IMR-90 (cell line): Measurements from ENCODE around the gene SPI1. TPM values are rescaled to one million over a fixed set of nuclear protein-coding genes. Genes with fewer than 3 reads are reported as not detected.

ENCODE experiments used
- ATAC-seq: fragments of 200-7000 bp; cut with Tn5 transposase; 2 replicates; pipeline ENCODE4 v1.9.1; 2020; ENCODE audit warnings: low read depth, mild to moderate bottlenecking, moderate library complexity
- BruUV-seq: library from RNA; stranded (reverse); fragments of 400-500 nt; replicated peaks from 2 replicates; lab custom pipeline; 2021; lab: Mats Ljungman, UMichigan
- CTCF ChIA-PET: fragments of 300-600 bp; formaldehyde crosslinking; extraction: SDS; loops from one replicate; lab custom pipeline; 2021; ENCODE audit warnings: antibody characterized with exemption; lab: Yijun Ruan, JAX
- POLR2A ChIA-PET: fragments of 300-600 bp; sonication (Branson Sonifier 250); formaldehyde crosslinking; loops from one replicate; lab custom pipeline; 2022; ENCODE audit warnings: antibody characterized with exemption; ENCODE audit not compliant: unreplicated experiment; lab: Charles Lee
- DNase-seq: peaks from one replicate; pipeline ENCODE4 v3.0.0; 2013
- H2AFZ ChIP-seq: replicated peaks from 2 replicates; pipeline ENCODE3; 2013; ENCODE audit warnings: low read length, mild to moderate bottlenecking; ENCODE audit not compliant: poor library complexity
- H2AK5ac ChIP-seq: 2 replicates; pipeline ENCODE4 v1.6.1; 2013; ENCODE audit warnings: low read depth, low read length, inconsistent platforms
- H2AK9ac ChIP-seq: replicated peaks from 2 replicates; pipeline ENCODE3; 2013; ENCODE audit warnings: mild to moderate bottlenecking, low read depth, low read length, moderate library complexity; ENCODE audit not compliant: poor library complexity
- H2BK120ac ChIP-seq: 2 replicates; pipeline ENCODE4 v1.6.1; 2013; ENCODE audit warnings: low read depth, low read length, inconsistent platforms
- H2BK15ac ChIP-seq: 3 replicates; pipeline ENCODE4 v1.6.1; 2013; ENCODE audit warnings: low read depth, low read length, inconsistent platforms
- H2BK20ac ChIP-seq: 2 replicates; pipeline ENCODE4 v1.6.1; 2013; ENCODE audit warnings: low read depth, mild to moderate bottlenecking, inconsistent platforms, low read length, moderate library complexity
- H2BK5ac ChIP-seq: 2 replicates; pipeline ENCODE4 v1.6.1; 2013; ENCODE audit warnings: mild to moderate bottlenecking, low read depth, low read length, inconsistent platforms; ENCODE audit not compliant: poor library complexity, severe bottlenecking
- H3K14ac ChIP-seq: replicated peaks from 2 replicates; pipeline ENCODE4 v1.6.1; 2013; ENCODE audit warnings: low read depth, low read length, inconsistent platforms
- H3K18ac ChIP-seq: 2 replicates; pipeline ENCODE4 v1.6.1; 2013; ENCODE audit warnings: low read depth, low read length, control low read depth
- H3K23ac ChIP-seq: 2 replicates; pipeline ENCODE4 v1.6.1; 2013; ENCODE audit warnings: low read depth, low read length, inconsistent platforms
- H3K27ac ChIP-seq: 2 replicates; pipeline ENCODE4 v1.5.1; 2013; ENCODE audit warnings: mild to moderate bottlenecking, control low read depth, low read length; ENCODE audit not compliant: insufficient read depth
- H3K27me3 ChIP-seq: 2 replicates; pipeline ENCODE4 v1.6.1; 2013; ENCODE audit warnings: low read length; ENCODE audit not compliant: control insufficient read depth, insufficient read depth
- H3K36me3 ChIP-seq: 2 replicates; pipeline ENCODE4 v1.6.1; 2013; ENCODE audit warnings: low read length, mixed read lengths; ENCODE audit not compliant: control insufficient read depth, insufficient read depth
- H3K4ac ChIP-seq: 2 replicates; pipeline ENCODE4 v1.6.1; 2013; ENCODE audit warnings: low read depth, low read length, inconsistent platforms
- H3K4me1 ChIP-seq: 2 replicates; pipeline ENCODE4 v1.6.1; 2013; ENCODE audit warnings: low read length, mixed read lengths; ENCODE audit not compliant: control insufficient read depth, insufficient read depth
- H3K4me2 ChIP-seq: 2 replicates; pipeline ENCODE4 v1.6.1; 2013; ENCODE audit warnings: low read depth, mild to moderate bottlenecking, control low read depth, low read length, moderate library complexity
- H3K4me3 ChIP-seq: 2 replicates; pipeline ENCODE4 v1.5.1; 2013; ENCODE audit warnings: low read depth, mild to moderate bottlenecking, control low read depth, low read length, moderate library complexity; ENCODE audit not compliant: insufficient read depth
- H3K56ac ChIP-seq: 2 replicates; pipeline ENCODE4 v1.6.1; 2013; ENCODE audit warnings: low read length, inconsistent platforms; ENCODE audit not compliant: insufficient read depth; ENCODE audit errors: extremely low read depth
- H3K79me1 ChIP-seq, 2 experiments: 2 replicates each; pipeline ENCODE4 v1.6.1; 2013; ENCODE audit warnings: low read length in 2 of 2, inconsistent platforms in 1 of 2, low read depth in 1 of 2
- H3K9ac ChIP-seq: 2 replicates; pipeline ENCODE4 v1.6.1; 2013; ENCODE audit warnings: low read depth, low read length, control low read depth
- H3K9me1 ChIP-seq: 2 replicates; pipeline ENCODE4 v1.6.1; 2013; ENCODE audit warnings: low read length, inconsistent platforms; ENCODE audit not compliant: insufficient read depth
- H3K9me3 ChIP-seq: 2 replicates; pipeline ENCODE4 v1.6.1; 2013; ENCODE audit warnings: low read length; ENCODE audit not compliant: control insufficient read depth, insufficient read depth
- H4K20me1 ChIP-seq: 2 replicates; pipeline ENCODE4 v1.6.1; 2013; ENCODE audit warnings: low read length, inconsistent platforms; ENCODE audit not compliant: insufficient read depth
- H4K5ac ChIP-seq: 2 replicates; pipeline ENCODE4 v1.6.1; 2013; ENCODE audit warnings: mild to moderate bottlenecking, low read depth, low read length, control low read depth
- H4K8ac ChIP-seq, 2 experiments: 2 replicates each; pipeline ENCODE4 v1.6.1; 2013; ENCODE audit warnings: low read depth in 2 of 2, low read length in 2 of 2, control low read depth in 1 of 2, inconsistent platforms in 1 of 2
- H4K91ac ChIP-seq: 2 replicates; pipeline ENCODE4 v1.6.1; 2013; ENCODE audit warnings: low read depth, low read length, inconsistent platforms; ENCODE audit not compliant: insufficient read depth
- BHLHE40 ChIP-seq: fragments of 150-350 bp; IDR thresholded peaks from 2 replicates; pipeline ENCODE4 v1.6.1; 2016; ENCODE audit warnings: mild to moderate bottlenecking, low read depth, low read length
- CHD1 ChIP-seq: IDR thresholded peaks from 2 replicates; pipeline ENCODE4 v1.6.1; 2012; ENCODE audit warnings: low read depth, low read length, improper control_type of control experiment
- MAZ ChIP-seq: IDR thresholded peaks from 2 replicates; pipeline ENCODE4 v1.6.1; 2012; ENCODE audit warnings: low read depth, mild to moderate bottlenecking, low read length, improper control_type of control experiment, moderate library complexity, borderline replicate concordance
- MXI1 ChIP-seq: IDR thresholded peaks from 2 replicates; pipeline ENCODE4 v1.6.1; 2012; ENCODE audit warnings: low read depth, mild to moderate bottlenecking, low read length, moderate library complexity, borderline replicate concordance
- NFE2L2 ChIP-seq: fragments of 150-350 bp; IDR thresholded peaks from 2 replicates; pipeline ENCODE4 v1.6.1; 2016; ENCODE audit warnings: low read depth, mild to moderate bottlenecking, low read length
- RAD21 ChIP-seq: IDR thresholded peaks from 2 replicates; pipeline ENCODE4 v1.6.1; 2012; ENCODE audit warnings: low read length, improper control_type of control experiment
- RCOR1 ChIP-seq: IDR thresholded peaks from 2 replicates; pipeline ENCODE4 v1.6.1; 2012; ENCODE audit warnings: mild to moderate bottlenecking, low read length, improper control_type of control experiment; ENCODE audit not compliant: insufficient replicate concordance
- RFX5 ChIP-seq: IDR thresholded peaks from 2 replicates; pipeline ENCODE4 v1.8.0; 2012; ENCODE audit warnings: low read depth, mild to moderate bottlenecking, low read length, moderate library complexity
- WGBS, 2 experiments: methylation state at CpG; one replicate each; pipeline versions ENCODE4 v1.1.5 to v1.1.7; 2013; ENCODE audit warnings: missing lambda C conversion rate in 2 of 2; ENCODE audit not compliant: insufficient read length in 1 of 2; ENCODE audit errors: extremely low coverage in 2 of 2; 5-methylcytosine and 5-hydroxymethylcytosine counted together
- dilution Hi-C: fragments of 300-500 bp; cut with HindIII; formaldehyde crosslinking; loops from one replicate; pipeline ENCODE4 v1.14.3; 2018; ENCODE audit warnings: low sequenced_read_pairs; ENCODE audit not compliant: unreplicated experiment
- in situ Hi-C: fragments of 300-500 bp; cut with MboI; formaldehyde crosslinking; loops from 3 replicates; pipeline ENCODE4 v1.14.3; 2019; ENCODE audit warnings: low sequenced_read_pairs, inconsistent platforms, mixed read lengths
- intact Hi-C: fragments of 100-400 bp; cut with micrococcal nuclease; formaldehyde crosslinking; loops from 2 replicates; pipeline ENCODE4 v1.10.0; 2022
- polyA plus RNA-seq, 3 experiments: library from polyadenylated mRNA; depleted of rRNA; stranded (reverse); fragments of >200 nt; gene quantifications; 2 replicates each; pipeline ENCODE4 v1.2.3, GENCODE V29; 2012; ENCODE audit warnings: low replicate concordance in 1 of 3
- total RNA-seq: library from RNA; depleted of rRNA; stranded (reverse); fragments of >200 nt; gene quantifications from 2 replicates; pipeline ENCODE4 v1.2.3, GENCODE V29; 2012
- TF ChIP-seq, protein P1 (sequence below): fragments of 150-350 bp; IDR thresholded peaks from 2 replicates; pipeline ENCODE4 v1.6.1; 2017; ENCODE audit warnings: mild to moderate bottlenecking, antibody characterized with exemption, low read length, low read depth
- TF ChIP-seq, protein P2 (sequence below): fragments of 150-350 bp; IDR thresholded peaks from 2 replicates; pipeline ENCODE4 v1.6.1; 2016; ENCODE audit warnings: low read depth, mild to moderate bottlenecking, low read length, moderate library complexity, borderline replicate concordance
- TF ChIP-seq, protein P3 (sequence below): conservative IDR thresholded peaks from 2 replicates; pipeline ENCODE4 v1.5.1; 2012; ENCODE audit warnings: mild to moderate bottlenecking, low read depth, low read length, improper control_type of control experiment

SPI1 gene
- total and polyA plus RNA-seq, 2 of the 4 experiments (the other 2 are of a cell fraction): not detected

DNA sequence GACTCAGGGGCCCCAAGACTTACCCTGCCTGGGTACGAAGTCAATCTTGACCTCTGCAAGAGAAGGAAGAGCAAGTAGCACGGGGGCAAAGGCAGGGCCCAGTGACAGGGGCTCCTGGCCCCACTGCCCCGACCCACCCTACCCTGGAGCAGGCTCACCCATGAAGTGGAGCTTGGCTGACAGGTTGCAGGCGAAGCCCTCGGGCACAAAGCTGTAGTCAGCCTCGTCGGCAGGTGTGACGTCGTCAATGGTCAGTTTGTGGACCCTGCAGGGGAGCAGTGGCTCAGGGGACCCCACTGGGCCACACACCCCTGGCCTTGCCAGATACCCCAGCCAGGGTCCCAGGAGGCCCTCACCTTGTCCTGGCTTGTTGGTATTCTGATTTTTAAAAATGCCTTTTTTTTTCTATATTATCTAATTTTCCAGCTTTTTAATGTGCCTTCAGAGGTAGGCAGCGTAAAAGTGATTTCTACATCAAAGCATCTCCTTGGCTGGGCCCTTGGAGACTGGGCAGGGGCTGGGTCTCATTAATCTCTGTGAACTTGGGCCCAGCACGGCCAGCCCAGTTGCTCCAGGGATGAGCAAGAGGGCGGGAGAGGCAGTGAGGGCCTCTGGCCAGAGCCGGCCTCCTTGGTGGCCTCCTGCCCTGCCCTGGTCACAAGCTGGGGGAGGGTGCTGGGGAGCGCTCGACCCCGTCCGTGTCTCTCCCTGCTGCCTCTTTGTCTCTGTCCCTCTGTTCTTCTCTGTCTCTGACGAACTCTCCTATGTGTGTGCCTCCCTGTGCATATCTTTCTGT lies 37.2 kb downstream of the SPI1 start:
- Histone ChIP-seq H2AK5ac (no peak overlapping the region), H3K4ac (no peak overlapping the region), H2BK20ac (no peak overlapping the region), H4K91ac (no peak overlapping the region), H3K79me1 (no peaks in the 10 kb centered on the region), H3K9ac (no peak overlapping the region), H3K4me2 (no peak overlapping the region), H3K4me1 (no peaks in the 10 kb centered on the region), H3K14ac (no peak overlapping the region), H2AFZ (peak overlapping the region; percentile 51), H3K18ac (no peak overlapping the region), H3K9me1 (no peaks in the 10 kb centered on the region), H2BK5ac (no peak overlapping the region), H3K9me3 (no peaks in the 10 kb centered on the region), H3K27ac (no peak overlapping the region), H3K56ac (no peak overlapping the region), H4K20me1 (no peaks in the 10 kb centered on the region; the same call in 1 of the 2 replicates), H4K5ac (no peak overlapping the region), H4K8ac (no peak overlapping the region), H3K23ac (no peak overlapping the region), H2BK120ac (no peak overlapping the region), H3K4me3 (no peak overlapping the region), H2AK9ac (no peak overlapping the region), H3K36me3 (no peaks in the 10 kb centered on the region), H2BK15ac (no peak overlapping the region), H3K27me3 (peaks cover 12% of the 10 kb centered on the region)
- POLR2A ChIA-PET: no interaction called here
- DNase-seq (no peak), ATAC-seq (0 out of 2 replicates have a peak, but pooled peaks have one; percentile 37)
- CTCF ChIA-PET: no interaction called here
- 57% methylated on average over 7 of the region's 18 CpGs; no CpG with 5 or more reads in 1 of the 2 experiments for WGBS, 2 experiments
- TF ChIP-seq MXI1: no peak
- TF ChIP-seq, protein P1, sequence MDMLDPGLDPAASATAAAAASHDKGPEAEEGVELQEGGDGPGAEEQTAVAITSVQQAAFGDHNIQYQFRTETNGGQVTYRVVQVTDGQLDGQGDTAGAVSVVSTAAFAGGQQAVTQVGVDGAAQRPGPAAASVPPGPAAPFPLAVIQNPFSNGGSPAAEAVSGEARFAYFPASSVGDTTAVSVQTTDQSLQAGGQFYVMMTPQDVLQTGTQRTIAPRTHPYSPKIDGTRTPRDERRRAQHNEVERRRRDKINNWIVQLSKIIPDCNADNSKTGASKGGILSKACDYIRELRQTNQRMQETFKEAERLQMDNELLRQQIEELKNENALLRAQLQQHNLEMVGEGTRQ: no peak
- no peak for TF ChIP-seq CHD1
- TF ChIP-seq RCOR1: no peak
- TF ChIP-seq MAZ: no peak
- TF ChIP-seq NFE2L2: no peak
- TF ChIP-seq RFX5: no peak
- no peak for TF ChIP-seq BHLHE40
- TF ChIP-seq, protein P2, sequence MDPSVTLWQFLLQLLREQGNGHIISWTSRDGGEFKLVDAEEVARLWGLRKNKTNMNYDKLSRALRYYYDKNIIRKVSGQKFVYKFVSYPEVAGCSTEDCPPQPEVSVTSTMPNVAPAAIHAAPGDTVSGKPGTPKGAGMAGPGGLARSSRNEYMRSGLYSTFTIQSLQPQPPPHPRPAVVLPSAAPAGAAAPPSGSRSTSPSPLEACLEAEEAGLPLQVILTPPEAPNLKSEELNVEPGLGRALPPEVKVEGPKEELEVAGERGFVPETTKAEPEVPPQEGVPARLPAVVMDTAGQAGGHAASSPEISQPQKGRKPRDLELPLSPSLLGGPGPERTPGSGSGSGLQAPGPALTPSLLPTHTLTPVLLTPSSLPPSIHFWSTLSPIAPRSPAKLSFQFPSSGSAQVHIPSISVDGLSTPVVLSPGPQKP: no peak
- no peak for TF ChIP-seq RAD21
- TF ChIP-seq, protein P3, sequence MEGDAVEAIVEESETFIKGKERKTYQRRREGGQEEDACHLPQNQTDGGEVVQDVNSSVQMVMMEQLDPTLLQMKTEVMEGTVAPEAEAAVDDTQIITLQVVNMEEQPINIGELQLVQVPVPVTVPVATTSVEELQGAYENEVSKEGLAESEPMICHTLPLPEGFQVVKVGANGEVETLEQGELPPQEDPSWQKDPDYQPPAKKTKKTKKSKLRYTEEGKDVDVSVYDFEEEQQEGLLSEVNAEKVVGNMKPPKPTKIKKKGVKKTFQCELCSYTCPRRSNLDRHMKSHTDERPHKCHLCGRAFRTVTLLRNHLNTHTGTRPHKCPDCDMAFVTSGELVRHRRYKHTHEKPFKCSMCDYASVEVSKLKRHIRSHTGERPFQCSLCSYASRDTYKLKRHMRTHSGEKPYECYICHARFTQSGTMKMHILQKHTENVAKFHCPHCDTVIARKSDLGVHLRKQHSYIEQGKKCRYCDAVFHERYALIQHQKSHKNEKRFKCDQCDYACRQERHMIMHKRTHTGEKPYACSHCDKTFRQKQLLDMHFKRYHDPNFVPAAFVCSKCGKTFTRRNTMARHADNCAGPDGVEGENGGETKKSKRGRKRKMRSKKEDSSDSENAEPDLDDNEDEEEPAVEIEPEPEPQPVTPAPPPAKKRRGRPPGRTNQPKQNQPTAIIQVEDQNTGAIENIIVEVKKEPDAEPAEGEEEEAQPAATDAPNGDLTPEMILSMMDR: no peak
- intact Hi-C loops: no loop called here
- dilution Hi-C loops: no loop called here
- in situ Hi-C loops: no loop called here
- no TSS peak for BruUV-seq
